ENCODE data around the gene PRKCE.

DNA sequence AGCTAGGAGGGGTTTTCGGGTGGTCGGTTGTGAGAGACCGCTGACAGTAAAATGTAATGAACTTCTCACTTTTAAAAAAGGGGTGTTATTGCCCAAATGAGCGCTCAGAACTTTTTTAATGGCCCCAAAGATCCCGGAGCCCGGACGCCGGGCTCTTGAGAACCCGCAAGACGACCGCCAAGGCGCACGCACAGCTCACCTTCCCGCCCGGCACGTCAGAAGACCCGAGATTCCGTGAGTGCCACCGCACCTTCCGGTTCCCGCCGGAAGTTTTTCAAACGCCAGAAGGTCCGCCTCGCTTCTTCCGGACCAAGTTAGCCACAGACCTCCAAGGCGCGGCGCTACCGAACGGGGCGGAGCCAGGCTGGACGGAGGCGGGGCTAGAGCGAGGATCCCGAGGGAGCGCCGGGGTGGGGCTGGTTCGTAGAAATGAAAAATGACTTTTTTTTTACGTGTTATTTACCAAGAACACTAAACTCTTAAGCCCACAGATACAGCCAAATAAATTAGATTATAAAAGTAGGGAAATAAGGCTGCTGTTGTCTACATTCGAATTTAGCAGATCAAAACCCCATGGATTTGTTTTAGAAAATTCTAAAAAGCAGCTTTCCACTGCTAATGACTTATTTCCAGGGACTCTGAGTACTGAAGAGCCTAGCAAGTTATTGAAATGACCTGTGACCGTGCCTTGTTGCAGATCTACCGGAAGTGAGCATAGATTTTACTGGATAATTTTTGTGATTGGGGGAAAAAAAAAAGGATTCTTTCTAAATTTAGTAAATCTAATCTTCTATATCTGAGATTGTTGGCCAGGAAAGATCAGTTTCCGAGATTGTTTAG lies 40.2 kb upstream of the PRKCE start, which contains the start of gene SRBD1:
- TF ChIP-seq, protein P1, sequence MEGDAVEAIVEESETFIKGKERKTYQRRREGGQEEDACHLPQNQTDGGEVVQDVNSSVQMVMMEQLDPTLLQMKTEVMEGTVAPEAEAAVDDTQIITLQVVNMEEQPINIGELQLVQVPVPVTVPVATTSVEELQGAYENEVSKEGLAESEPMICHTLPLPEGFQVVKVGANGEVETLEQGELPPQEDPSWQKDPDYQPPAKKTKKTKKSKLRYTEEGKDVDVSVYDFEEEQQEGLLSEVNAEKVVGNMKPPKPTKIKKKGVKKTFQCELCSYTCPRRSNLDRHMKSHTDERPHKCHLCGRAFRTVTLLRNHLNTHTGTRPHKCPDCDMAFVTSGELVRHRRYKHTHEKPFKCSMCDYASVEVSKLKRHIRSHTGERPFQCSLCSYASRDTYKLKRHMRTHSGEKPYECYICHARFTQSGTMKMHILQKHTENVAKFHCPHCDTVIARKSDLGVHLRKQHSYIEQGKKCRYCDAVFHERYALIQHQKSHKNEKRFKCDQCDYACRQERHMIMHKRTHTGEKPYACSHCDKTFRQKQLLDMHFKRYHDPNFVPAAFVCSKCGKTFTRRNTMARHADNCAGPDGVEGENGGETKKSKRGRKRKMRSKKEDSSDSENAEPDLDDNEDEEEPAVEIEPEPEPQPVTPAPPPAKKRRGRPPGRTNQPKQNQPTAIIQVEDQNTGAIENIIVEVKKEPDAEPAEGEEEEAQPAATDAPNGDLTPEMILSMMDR (IDR thresholded peaks at IDR 0.05; ENCODE audit: low read depth, low read length, missing input control): no peak
- TF ChIP-seq YY1 (IDR thresholded peaks at IDR 0.05) (no peak), ZBTB33 (IDR thresholded peaks at IDR 0.05) (no peak), GABPA (IDR thresholded peaks at IDR 0.05 in 1 of 2, conservative IDR thresholded peaks at IDR 0.05 in 1 of 2) (peak; percentile 90 to 96)
- TF ChIP-seq, protein P2, sequence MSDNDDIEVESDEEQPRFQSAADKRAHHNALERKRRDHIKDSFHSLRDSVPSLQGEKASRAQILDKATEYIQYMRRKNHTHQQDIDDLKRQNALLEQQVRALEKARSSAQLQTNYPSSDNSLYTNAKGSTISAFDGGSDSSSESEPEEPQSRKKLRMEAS (IDR thresholded peaks at IDR 0.05): peak; percentile 70

Data from liver (tissue), 3 donors.